Activated CD4-positive, alpha-beta T cell treated with anti-CD3 and anti-CD28 coated beads, Interleukin-2, amount 10 ng/mL, durations not matched to agents 24 days and 14 days (primary cell): ENCODE results near the gene MCRIP2. TPM values are rescaled to one million over a fixed set of nuclear protein-coding genes. Genes with fewer than 3 reads are reported as not detected.

Experiments used
- total RNA-seq: library from RNA; stranded (reverse); gene quantifications from 2 replicates; pipeline ENCODE4 v1.2.3, GENCODE V29; 2022

Gene MCRIP2
- total RNA-seq, 1 donor from 2014 or later, result 71.2 TPM

Other genes with a start within 250 kb of the MCRIP2 start
- gene NME4, start 244.6 kb upstream of the MCRIP2 start, total RNA-seq, result 64.3 and 64.8 TPM in 2 replicates
- 17.6 and 18.5 TPM in 2 replicates for gene DECR2, start 239.9 kb upstream of the MCRIP2 start, total RNA-seq
- 40.2 and 40.5 TPM in 2 replicates for gene RAB11FIP3, start 216.2 kb upstream of the MCRIP2 start, total RNA-seq
- 121 and 124 TPM in 2 replicates for gene CAPN15, start 114.1 kb upstream of the MCRIP2 start, total RNA-seq
- gene PRR35, start 81.4 kb upstream of the MCRIP2 start, total RNA-seq, result not detected in 2 replicates
- gene NHLRC4, start 74.8 kb upstream of the MCRIP2 start, total RNA-seq, result 1.1 TPM in 2 replicates
- gene PIGQ, start 71.9 kb upstream of the MCRIP2 start, total RNA-seq, result 43.2 and 50.3 TPM in 2 replicates
- gene RAB40C, start 51.8 kb upstream of the MCRIP2 start, total RNA-seq, result 12.5 and 16.5 TPM in 2 replicates
- 0.44 and 0.45 TPM in 2 replicates for gene WFIKKN1, start 10.8 kb upstream of the MCRIP2 start, total RNA-seq
- 146 and 153 TPM in 2 replicates for gene METTL26, start 5.5 kb upstream of the MCRIP2 start, total RNA-seq
- gene WDR90, start 7.5 kb downstream of the MCRIP2 start, total RNA-seq, result 99.9 and 111 TPM in 2 replicates
- gene RHOT2, start 26.3 kb downstream of the MCRIP2 start, total RNA-seq, result 172 and 183 TPM in 2 replicates
- 1.1 and 1.2 TPM in 2 replicates for gene RHBDL1, start 33.8 kb downstream of the MCRIP2 start, total RNA-seq
- 90.2 and 93.8 TPM in 2 replicates for gene STUB1, start 38.6 kb downstream of the MCRIP2 start, total RNA-seq
- gene JMJD8, start 42.5 kb downstream of the MCRIP2 start, total RNA-seq, result 60.3 and 61.1 TPM in 2 replicates
- 22.4 and 24.1 TPM in 2 replicates for gene WDR24, start 48.6 kb downstream of the MCRIP2 start, total RNA-seq
- gene FBXL16, start 64.0 kb downstream of the MCRIP2 start, total RNA-seq, result 6.4 and 6.8 TPM in 2 replicates
- 27.7 and 30.2 TPM in 2 replicates for gene METRN, start 73.3 kb downstream of the MCRIP2 start, total RNA-seq
- gene ANTKMT, start 79.3 kb downstream of the MCRIP2 start, total RNA-seq, result 38.5 and 56.3 TPM in 2 replicates
- 6.9 and 8.0 TPM in 2 replicates for gene CCDC78, start 84.6 kb downstream of the MCRIP2 start, total RNA-seq
- gene HAGHL, start 85.3 kb downstream of the MCRIP2 start, total RNA-seq, result 13.1 and 20.9 TPM in 2 replicates
- gene CIAO3, start 99.2 kb downstream of the MCRIP2 start, total RNA-seq, result 39.5 and 42.5 TPM in 2 replicates
- gene MSLN, start 118.9 kb downstream of the MCRIP2 start, total RNA-seq, result not detected in 2 replicates
- 43.9 and 45.0 TPM in 2 replicates for gene RPUSD1, start 146.6 kb downstream of the MCRIP2 start, total RNA-seq
- gene CHTF18, start 146.8 kb downstream of the MCRIP2 start, total RNA-seq, result 141 and 147 TPM in 2 replicates
- gene GNG13, start 158.9 kb downstream of the MCRIP2 start, total RNA-seq, result not detected in 2 replicates